Epithelial cell of esophagus (primary cell): Measurements from ENCODE around the gene PLCB1.

Source experiments
- DNase-seq: peaks from one replicate; pipeline ENCODE4 v3.0.0; 2010; ENCODE audit warnings: low read depth
- H3K4me3 ChIP-seq: 2 replicates; pipeline ENCODE4 v1.5.1; 2011; ENCODE audit warnings: mild to moderate bottlenecking, low read length, control low read depth
- TF ChIP-seq, protein P1 (sequence below): IDR thresholded peaks from 2 replicates; pipeline ENCODE4 v1.5.1; 2011; ENCODE audit warnings: low read depth, mild to moderate bottlenecking, low read length, control low read depth, inconsistent platforms; ENCODE audit not compliant: insufficient read depth; ENCODE audit errors: missing control alignments

Gene PLCB1

DNA sequence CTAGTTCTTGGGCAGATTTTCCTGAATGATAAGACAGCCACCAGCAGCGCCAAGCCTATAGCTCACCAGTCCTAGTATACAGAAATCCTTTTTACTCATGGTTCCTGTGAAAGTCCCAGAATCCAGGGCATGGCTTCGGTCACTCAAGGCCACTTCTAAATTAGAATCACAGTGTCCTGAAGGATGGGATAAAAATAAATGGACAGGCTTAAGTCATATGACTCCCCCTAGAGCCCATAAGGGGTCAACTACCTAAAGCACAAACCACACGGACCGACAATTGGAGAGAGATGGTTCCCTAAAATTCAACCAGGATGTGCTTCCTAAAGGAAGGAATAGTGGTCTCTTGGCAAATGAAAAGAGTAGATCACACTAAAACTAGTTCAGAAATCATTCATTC is 532.7 kb downstream of the PLCB1 start:
- no peak overlapping the region for H3K4me3 ChIP-seq
- TF ChIP-seq, protein P1, sequence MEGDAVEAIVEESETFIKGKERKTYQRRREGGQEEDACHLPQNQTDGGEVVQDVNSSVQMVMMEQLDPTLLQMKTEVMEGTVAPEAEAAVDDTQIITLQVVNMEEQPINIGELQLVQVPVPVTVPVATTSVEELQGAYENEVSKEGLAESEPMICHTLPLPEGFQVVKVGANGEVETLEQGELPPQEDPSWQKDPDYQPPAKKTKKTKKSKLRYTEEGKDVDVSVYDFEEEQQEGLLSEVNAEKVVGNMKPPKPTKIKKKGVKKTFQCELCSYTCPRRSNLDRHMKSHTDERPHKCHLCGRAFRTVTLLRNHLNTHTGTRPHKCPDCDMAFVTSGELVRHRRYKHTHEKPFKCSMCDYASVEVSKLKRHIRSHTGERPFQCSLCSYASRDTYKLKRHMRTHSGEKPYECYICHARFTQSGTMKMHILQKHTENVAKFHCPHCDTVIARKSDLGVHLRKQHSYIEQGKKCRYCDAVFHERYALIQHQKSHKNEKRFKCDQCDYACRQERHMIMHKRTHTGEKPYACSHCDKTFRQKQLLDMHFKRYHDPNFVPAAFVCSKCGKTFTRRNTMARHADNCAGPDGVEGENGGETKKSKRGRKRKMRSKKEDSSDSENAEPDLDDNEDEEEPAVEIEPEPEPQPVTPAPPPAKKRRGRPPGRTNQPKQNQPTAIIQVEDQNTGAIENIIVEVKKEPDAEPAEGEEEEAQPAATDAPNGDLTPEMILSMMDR: no peak
- DNase-seq: no peak

DNA sequence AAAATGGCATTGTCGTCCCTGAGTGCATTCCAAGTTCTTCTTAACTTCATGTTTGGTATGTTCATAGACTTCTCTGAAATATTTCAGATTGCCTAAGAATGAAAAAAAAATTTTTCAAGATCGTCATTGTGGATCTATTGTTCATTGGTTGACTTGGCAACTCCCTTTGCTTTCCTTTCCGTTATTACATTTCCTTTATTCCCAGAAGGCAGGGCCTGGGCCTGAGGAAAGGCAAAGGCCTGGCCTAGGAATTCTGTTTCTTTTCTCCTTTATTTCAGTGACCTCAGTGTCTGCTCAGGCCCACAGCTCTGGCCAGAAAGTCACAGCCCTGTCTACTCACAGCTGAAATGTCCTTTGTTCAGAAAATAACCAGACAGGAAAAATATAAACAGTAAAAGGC is 535.2 kb downstream of the PLCB1 start:
- DNase-seq: no peak
- H3K4me3 ChIP-seq: no peak overlapping the region
- TF ChIP-seq, protein P1: no peak

DNA sequence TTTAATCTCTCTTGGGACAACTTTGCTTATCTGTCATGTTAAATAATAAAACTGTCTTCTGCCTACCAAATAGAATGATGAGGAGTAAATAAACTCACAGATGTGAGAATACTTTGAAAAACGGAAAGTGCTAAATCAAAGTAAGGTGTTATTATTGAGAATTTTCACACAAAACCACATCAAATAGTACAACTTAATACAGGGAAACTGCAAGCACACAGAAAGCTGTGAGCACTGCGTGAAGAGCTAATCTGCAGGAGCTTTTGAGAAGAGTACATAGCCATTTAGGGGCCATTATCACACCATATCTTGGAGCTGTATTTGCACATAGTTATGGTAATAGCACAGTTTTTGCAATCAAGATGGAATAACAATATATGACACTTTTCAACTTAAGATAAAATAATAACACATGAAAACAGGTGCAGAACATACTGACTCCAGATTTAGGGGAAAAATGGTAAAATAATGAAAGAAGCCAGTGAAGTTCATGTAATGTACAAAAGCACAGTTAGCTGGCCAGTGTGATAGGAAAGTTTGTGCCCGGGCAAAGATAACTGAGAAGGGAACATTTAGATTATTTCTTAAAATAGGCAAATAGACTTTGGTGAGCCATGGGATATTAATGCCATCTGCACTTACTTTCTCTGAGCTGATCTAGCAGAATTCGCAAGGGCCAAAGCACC is 538.3 kb downstream of the PLCB1 start:
- no peak overlapping the region for H3K4me3 ChIP-seq
- no peak for DNase-seq
- TF ChIP-seq, protein P1: no peak

DNA sequence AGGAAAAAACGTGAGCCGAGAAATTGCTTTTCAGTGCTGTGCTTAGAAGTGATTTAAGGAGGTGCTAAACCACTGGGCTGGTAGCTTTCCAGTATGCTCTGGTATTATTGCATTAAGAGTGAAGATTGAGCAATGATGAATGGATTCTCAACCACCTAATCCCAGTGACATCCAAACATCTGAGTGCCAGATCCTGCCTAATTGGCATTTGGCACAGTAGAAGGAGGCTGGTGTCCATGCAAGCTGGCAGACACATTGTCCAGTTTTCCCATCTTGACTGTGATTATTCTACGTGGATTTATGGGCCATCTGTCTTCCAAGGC is 538.8 kb downstream of the PLCB1 start:
- TF ChIP-seq, protein P1: no peak
- H3K4me3 ChIP-seq: no peak overlapping the region
- DNase-seq: no peak

DNA sequence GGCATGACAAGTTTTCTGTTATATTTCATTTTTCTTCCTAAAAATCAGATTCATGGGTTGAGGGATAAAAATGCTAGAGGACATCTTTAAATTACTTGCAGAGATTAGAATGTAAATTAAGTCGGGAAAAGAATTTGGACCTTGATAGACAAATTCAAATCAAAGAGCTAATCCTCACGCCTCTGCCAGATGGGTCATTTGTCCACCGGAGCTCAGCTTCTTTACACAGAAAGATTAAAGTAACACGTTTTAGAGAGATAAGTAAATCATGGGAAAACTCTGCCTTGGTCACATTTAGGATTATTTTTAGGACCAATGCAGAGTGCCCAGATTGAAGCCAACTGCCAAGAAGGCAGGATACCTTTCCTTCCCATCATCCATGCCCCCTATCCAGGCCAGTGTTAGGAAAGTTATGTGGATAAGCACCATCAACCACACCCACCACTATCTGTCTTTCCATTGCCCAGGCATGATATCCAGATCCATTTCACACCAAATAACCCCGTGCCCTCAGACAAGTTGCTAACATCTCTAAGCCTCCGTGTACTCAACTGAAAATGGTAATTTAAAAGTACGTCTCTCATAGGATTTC is 539.4 kb downstream of the PLCB1 start:
- no peak overlapping the region for H3K4me3 ChIP-seq
- TF ChIP-seq, protein P1: no peak
- no peak for DNase-seq

DNA sequence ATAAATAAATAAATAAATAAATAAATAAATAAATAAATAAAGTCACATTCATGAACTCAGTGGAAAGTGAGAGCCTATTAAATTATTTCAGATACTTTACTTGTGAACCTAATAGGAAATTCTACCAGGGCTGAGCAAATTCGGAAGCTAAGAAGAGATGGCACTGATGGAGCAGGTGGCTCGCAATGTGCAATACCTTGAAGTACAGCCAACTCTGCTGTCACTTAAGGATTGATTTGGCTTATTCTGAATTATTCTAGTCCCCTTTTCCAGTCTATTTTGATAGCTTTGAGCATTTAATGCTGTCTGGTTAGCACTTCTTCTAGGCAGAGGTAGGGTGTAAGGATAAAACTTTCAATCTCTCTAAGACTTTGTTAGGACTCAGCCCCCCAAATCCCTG is 541.0 kb downstream of the PLCB1 start:
- no peak for DNase-seq
- TF ChIP-seq, protein P1: no peak
- no peak overlapping the region for H3K4me3 ChIP-seq

DNA sequence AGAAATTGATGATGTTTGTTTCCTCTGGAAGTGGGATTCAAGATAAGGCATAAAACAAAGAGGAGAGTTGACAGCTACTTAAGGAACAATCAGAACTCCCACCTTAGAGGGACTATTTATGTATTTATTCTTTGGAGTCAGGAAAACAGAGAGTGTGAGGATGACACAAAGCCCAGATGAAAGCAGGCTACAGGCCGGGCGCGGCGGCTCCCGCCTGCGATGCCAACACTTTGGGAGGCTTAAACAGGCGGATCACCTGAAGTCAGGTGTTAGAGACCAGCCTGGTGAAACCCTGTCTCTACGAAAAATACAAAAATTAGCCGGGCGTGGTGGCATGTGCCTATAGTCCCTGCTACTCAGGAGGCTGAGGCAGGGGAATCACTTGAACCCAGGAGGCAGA is 543.8 kb downstream of the PLCB1 start:
- TF ChIP-seq, protein P1: no peak
- no peak for DNase-seq
- H3K4me3 ChIP-seq: no peak overlapping the region
